ENCODE measurements around the gene LIAS.

The LIAS gene

DNA sequence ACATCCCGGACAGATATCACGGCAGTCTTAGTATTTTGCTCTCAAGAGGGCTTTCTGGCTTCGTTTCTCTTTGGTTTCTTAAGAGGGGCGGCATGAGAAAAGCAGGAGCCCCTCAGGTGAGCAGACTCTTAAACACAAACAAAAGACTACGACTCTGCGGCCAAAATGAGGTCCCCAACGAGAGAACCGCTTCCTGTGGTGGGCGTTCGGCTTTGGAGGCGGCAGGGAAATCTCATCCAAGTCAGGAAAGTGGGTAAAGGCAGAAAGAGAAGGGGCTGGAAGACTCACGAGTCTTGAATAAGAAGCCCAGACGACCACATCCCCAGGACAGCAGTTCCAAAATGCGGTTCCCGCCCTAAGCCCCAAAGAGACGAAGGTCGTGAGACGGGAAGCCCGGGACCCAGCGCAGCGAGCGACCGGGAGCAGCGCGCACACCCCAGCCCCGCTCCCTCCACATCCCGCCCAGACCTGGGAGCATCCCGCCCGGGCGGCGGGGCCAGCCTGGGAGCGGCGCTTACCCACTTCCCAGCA, 68.0 kb downstream of the LIAS start (continued):
- TF ChIP-seq ZNF112 (tag by site-specific recombination; IDR thresholded peaks at IDR 0.05) = no peak
- 0 out of 2 replicates have a peak, but pooled peaks have one; percentile 6 for TF ChIP-seq ZNF623 (tag by site-specific recombination; IDR thresholded peaks at IDR 0.05)
- TF ChIP-seq ZFP69B (tag by site-specific recombination; IDR thresholded peaks at IDR 0.05) = 0 out of 2 replicates have a peak, but pooled peaks have one; percentile 18
- TF ChIP-seq, protein P1, sequence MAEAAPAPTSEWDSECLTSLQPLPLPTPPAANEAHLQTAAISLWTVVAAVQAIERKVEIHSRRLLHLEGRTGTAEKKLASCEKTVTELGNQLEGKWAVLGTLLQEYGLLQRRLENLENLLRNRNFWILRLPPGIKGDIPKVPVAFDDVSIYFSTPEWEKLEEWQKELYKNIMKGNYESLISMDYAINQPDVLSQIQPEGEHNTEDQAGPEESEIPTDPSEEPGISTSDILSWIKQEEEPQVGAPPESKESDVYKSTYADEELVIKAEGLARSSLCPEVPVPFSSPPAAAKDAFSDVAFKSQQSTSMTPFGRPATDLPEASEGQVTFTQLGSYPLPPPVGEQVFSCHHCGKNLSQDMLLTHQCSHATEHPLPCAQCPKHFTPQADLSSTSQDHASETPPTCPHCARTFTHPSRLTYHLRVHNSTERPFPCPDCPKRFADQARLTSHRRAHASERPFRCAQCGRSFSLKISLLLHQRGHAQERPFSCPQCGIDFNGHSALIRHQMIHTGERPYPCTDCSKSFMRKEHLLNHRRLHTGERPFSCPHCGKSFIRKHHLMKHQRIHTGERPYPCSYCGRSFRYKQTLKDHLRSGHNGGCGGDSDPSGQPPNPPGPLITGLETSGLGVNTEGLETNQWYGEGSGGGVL (tag by site-specific recombination; IDR thresholded peaks at IDR 0.05) = 0 out of 2 replicates have a peak, but pooled peaks have one; percentile 39
- no peak for TF ChIP-seq ZBTB21 (tag by site-specific recombination; IDR thresholded peaks at IDR 0.05)
- no peak for TF ChIP-seq ZNF76 (tag by site-specific recombination; IDR thresholded peaks at IDR 0.05; ENCODE audit: borderline replicate concordance, low read depth)
- peak; percentile 59 for TF ChIP-seq ZNF341 (tag by site-specific recombination; IDR thresholded peaks at IDR 0.05; ENCODE audit: low read depth)
- TF ChIP-seq HOXA7 (CRISPR knock-in tag; IDR thresholded peaks at IDR 0.05; ENCODE audit: borderline replicate concordance) = no peak
- no peak for TF ChIP-seq ZNF157 (tag by site-specific recombination; IDR thresholded peaks at IDR 0.05)
- TF ChIP-seq, protein P2, sequence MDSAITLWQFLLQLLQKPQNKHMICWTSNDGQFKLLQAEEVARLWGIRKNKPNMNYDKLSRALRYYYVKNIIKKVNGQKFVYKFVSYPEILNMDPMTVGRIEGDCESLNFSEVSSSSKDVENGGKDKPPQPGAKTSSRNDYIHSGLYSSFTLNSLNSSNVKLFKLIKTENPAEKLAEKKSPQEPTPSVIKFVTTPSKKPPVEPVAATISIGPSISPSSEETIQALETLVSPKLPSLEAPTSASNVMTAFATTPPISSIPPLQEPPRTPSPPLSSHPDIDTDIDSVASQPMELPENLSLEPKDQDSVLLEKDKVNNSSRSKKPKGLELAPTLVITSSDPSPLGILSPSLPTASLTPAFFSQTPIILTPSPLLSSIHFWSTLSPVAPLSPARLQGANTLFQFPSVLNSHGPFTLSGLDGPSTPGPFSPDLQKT (IDR thresholded peaks at IDR 0.05; ENCODE audit: borderline replicate concordance, low read depth, low read length) = no peak
- TF ChIP-seq ZNF394 (tag by site-specific recombination; IDR thresholded peaks at IDR 0.05; ENCODE audit: borderline replicate concordance) = no peak
- no peak for TF ChIP-seq ZNF585B (tag by site-specific recombination; IDR thresholded peaks at IDR 0.05)
- TF ChIP-seq OVOL3 (tag by site-specific recombination; IDR thresholded peaks at IDR 0.05) = no peak
- TF ChIP-seq KLF16 (tag by site-specific recombination; IDR thresholded peaks at IDR 0.05) = no peak; the same call in 1 of the 2 replicates
- no peak for TF ChIP-seq ZNF391 (tag by site-specific recombination; IDR thresholded peaks at IDR 0.05; ENCODE audit: borderline replicate concordance, low read depth)
- no peak for TF ChIP-seq ZEB2 (tag by site-specific recombination; IDR thresholded peaks at IDR 0.05)
- TF ChIP-seq REPIN1 (tag by site-specific recombination; IDR thresholded peaks at IDR 0.05; ENCODE audit: low read depth) = peak; percentile 41; the same call in 1 of the 2 replicates
- TF ChIP-seq ZNF114 (tag by site-specific recombination; IDR thresholded peaks at IDR 0.05) = no peak
- no peak for TF ChIP-seq ZNF433 (tag by site-specific recombination; IDR thresholded peaks at IDR 0.05; ENCODE audit: low read depth)
- no peak; the same call in 1 of the 2 replicates for TF ChIP-seq IKZF3 (tag by site-specific recombination; IDR thresholded peaks at IDR 0.05)
- TF ChIP-seq, protein P3, sequence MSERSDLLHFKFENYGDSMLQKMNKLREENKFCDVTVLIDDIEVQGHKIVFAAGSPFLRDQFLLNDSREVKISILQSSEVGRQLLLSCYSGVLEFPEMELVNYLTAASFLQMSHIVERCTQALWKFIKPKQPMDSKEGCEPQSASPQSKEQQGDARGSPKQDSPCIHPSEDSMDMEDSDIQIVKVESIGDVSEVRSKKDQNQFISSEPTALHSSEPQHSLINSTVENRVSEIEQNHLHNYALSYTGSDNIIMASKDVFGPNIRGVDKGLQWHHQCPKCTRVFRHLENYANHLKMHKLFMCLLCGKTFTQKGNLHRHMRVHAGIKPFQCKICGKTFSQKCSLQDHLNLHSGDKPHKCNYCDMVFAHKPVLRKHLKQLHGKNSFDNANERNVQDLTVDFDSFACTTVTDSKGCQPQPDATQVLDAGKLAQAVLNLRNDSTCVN (tag by site-specific recombination; optimal IDR thresholded peaks at IDR 0.05) = no peak
- TF ChIP-seq ZNF324 (tag by site-specific recombination; IDR thresholded peaks at IDR 0.05) = no peak
- TF ChIP-seq ZFP37 (tag by site-specific recombination; IDR thresholded peaks at IDR 0.05) = peak; percentile 28; the same call in 1 of the 2 replicates
- 0 out of 2 replicates have a peak, but pooled peaks have one; percentile 21 for TF ChIP-seq PRDM1 (tag by site-specific recombination; IDR thresholded peaks at IDR 0.05)
- no peak for TF ChIP-seq ZFP41 (tag by site-specific recombination; IDR thresholded peaks at IDR 0.05; ENCODE audit: borderline replicate concordance)
- TF ChIP-seq ZNF768 (tag by site-specific recombination; IDR thresholded peaks at IDR 0.05) = no peak
- no peak for TF ChIP-seq ZNF302 (tag by site-specific recombination; IDR thresholded peaks at IDR 0.05; ENCODE audit: low read depth)
- no peak for TF ChIP-seq ZNF747 (tag by site-specific recombination; IDR thresholded peaks at IDR 0.05)
- no peak for TF ChIP-seq TRIM28 (IDR thresholded peaks at IDR 0.05; ENCODE audit: borderline replicate concordance, low read length)
- 0 out of 2 replicates have a peak, but pooled peaks have one; percentile 17 for TF ChIP-seq SP2 (tag by site-specific recombination; IDR thresholded peaks at IDR 0.05)
- TF ChIP-seq ZNF521 (tag by site-specific recombination; IDR thresholded peaks at IDR 0.05) = no peak
- no peak for TF ChIP-seq ZNF555 (tag by site-specific recombination; conservative IDR thresholded peaks at IDR 0.05)
- TF ChIP-seq ZNF140 (tag by site-specific recombination; IDR thresholded peaks at IDR 0.05) = no peak
- TF ChIP-seq, protein P4, sequence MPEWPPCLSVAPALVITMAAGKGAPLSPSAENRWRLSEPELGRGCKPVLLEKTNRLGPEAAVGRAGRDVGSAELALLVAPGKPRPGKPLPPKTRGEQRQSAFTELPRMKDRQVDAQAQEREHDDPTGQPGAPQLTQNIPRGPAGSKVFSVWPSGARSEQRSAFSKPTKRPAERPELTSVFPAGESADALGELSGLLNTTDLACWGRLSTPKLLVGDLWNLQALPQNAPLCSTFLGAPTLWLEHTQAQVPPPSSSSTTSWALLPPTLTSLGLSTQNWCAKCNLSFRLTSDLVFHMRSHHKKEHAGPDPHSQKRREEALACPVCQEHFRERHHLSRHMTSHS (tag by site-specific recombination; IDR thresholded peaks at IDR 0.05) = no peak
- TF ChIP-seq, protein P5, sequence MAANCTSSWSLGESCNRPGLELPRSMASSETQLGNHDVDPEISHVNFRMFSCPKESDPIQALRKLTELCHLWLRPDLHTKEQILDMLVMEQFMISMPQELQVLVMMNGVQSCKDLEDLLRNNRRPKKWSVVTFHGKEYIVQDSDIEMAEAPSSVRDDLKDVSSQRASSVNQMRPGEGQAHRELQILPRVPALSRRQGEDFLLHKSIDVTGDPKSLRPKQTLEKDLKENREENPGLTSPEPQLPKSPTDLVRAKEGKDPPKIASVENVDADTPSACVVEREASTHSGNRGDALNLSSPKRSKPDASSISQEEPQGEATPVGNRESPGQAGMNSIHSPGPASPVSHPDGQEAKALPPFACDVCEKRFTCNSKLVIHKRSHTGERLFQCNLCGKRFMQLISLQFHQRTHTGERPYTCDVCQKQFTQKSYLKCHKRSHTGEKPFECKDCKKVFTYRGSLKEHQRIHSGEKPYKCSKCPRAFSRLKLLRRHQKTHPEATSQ (tag by site-specific recombination; IDR thresholded peaks at IDR 0.05) = no peak
